Lower leg skin (tissue), 3 donors: ENCODE measurements around the gene OR2Z1.

Experiments
- CTCF ChIP-seq, 3 donors: fragments of 450-650 bp; IDR thresholded peaks; one replicate each; pipeline ENCODE4 v1.5.1; 2016; ENCODE audit warnings: antibody characterized with exemption in 3 of 3, mild to moderate bottlenecking in 3 of 3, moderate library complexity in 2 of 3
- POLR2A ChIP-seq, 2 donors: fragments of 450-650 bp; IDR thresholded peaks; one replicate each; pipeline ENCODE4 v1.6.1; 2016 to 2017; ENCODE audit warnings: antibody characterized with exemption in 2 of 2, mild to moderate bottlenecking in 1 of 2, moderate library complexity in 1 of 2

GRCh38 chr19:8696993-8697392 is 24.4 kb upstream of the OR2Z1 start:
- TF ChIP-seq POLR2A (IDR thresholded peaks at IDR 0.05) (no peak), CTCF (IDR thresholded peaks at IDR 0.05) (no peak)
